Measurements from ENCODE around the gene XPO5.

- TF ChIP-seq CTCF (IDR thresholded peaks at IDR 0.05) (no peak), POLR2AphosphoS5 (IDR thresholded peaks at IDR 0.05; ENCODE audit: low read depth, low read length) (no peak), REST (IDR thresholded peaks at IDR 0.05; ENCODE audit: insufficient read depth in 1 of 2, low read depth in 2 of 2, low read length in 1 of 2) (no peak)
These were observed 52.6 kb downstream of the XPO5 start for GRCh38 chr6:43523284-43523683.

Measured in Panc1 (cell line).